CD4-positive, alpha-beta T cell treated with Interleukin-15 for 1 hour (primary cell): ENCODE results near the gene WDSUB1.

Experiments
- DNase-seq: peaks from one replicate; pipeline ENCODE4 v3.0.0-alpha.2; 2020

WDSUB1 gene

GRCh38 chr2:159285929-159286708 is at the start of gene WDSUB1:
WDSUB1 (minus strand) TSS chr2:159286703; CDS start chr2:159283069, 3,634 bp downstream.
- no peak for DNase-seq

GRCh38 chr2:159326569-159327255 is 40.2 kb upstream of the WDSUB1 start:
- DNase-seq = no peak

GRCh38 chr2:159322419-159322818 is 35.9 kb upstream of the WDSUB1 start:
- DNase-seq = no peak

- no peak for DNase-seq
Observed at GRCh38 chr2:159317392-159318088, 31.0 kb upstream of the WDSUB1 start.

- no peak for DNase-seq
Observed at GRCh38 chr2:159307942-159308341, 21.4 kb upstream of the WDSUB1 start.

- no peak for DNase-seq
Observed at GRCh38 chr2:159300586-159300985, 14.1 kb upstream of the WDSUB1 start.

GRCh38 chr2:159298967-159299366 is 12.5 kb upstream of the WDSUB1 start:
- DNase-seq = no peak

GRCh38 chr2:159297042-159297707 is 10.7 kb upstream of the WDSUB1 start:
- DNase-seq = no peak

- DNase-seq = no peak
Observed at GRCh38 chr2:159292157-159292556, 5.7 kb upstream of the WDSUB1 start.

GRCh38 chr2:159290289-159290907 is 3.9 kb upstream of the WDSUB1 start:
- peak; percentile 25 for DNase-seq

GRCh38 chr2:159287733-159288132 is 1.2 kb upstream of the WDSUB1 start:
- DNase-seq = no peak

- DNase-seq = peak; percentile 98
Observed at GRCh38 chr2:159286709-159287441, 372 bp upstream of the WDSUB1 start.

GRCh38 chr2:159285433-159285832 is 1.1 kb downstream of the WDSUB1 start:
- DNase-seq = no peak

- no peak for DNase-seq
Observed at GRCh38 chr2:159283529-159283928, 3.0 kb downstream of the WDSUB1 start.

- no peak for DNase-seq
Observed at GRCh38 chr2:159281002-159281401, 5.5 kb downstream of the WDSUB1 start.

GRCh38 chr2:159279700-159280099 is 6.8 kb downstream of the WDSUB1 start:
- DNase-seq = no peak

GRCh38 chr2:159275111-159275510 is 11.4 kb downstream of the WDSUB1 start:
- no peak for DNase-seq

GRCh38 chr2:159272156-159272555 is 14.3 kb downstream of the WDSUB1 start:
- no peak for DNase-seq

GRCh38 chr2:159270744-159271379 is 15.6 kb downstream of the WDSUB1 start:
- no peak for DNase-seq

GRCh38 chr2:159267921-159268320 is 18.6 kb downstream of the WDSUB1 start:
- no peak for DNase-seq

- DNase-seq = no peak
Observed at GRCh38 chr2:159266554-159266953, 19.9 kb downstream of the WDSUB1 start.
